ENCODE measurements around the gene ZNF740.
"Not testable (repeated sequence)": the region's sequence is repeated elsewhere in the genome, so short reads cannot be mapped to it uniquely, and the experiment has no call there.

ZNF740 gene

GRCh38 chr12:53159195-53159839 lies 21.2 kb upstream of the ZNF740 start:
- Histone ChIP-seq H4K20me1 (no peaks in the 10 kb centered on the region), H3K27me3 (no peaks in the 10 kb centered on the region), H3K9me3 (no peaks in the 10 kb centered on the region), H3K4me3 (no peak overlapping the region), H3K4me2 (peak overlapping the region; percentile 27; the same call in 1 of the 2 replicates), H3K27ac (peak overlapping the region; percentile 65), H3K9ac (peak overlapping the region; percentile 32; the same call in 1 of the 2 replicates), H3K36me3 (no peaks in the 10 kb centered on the region), H3K4me1 (peaks cover 4% of the 10 kb centered on the region; the same call in 1 of the 2 replicates)
- no peak for TF ChIP-seq Cebpa-rat (IDR thresholded peaks at IDR 0.05)

GRCh38 chr12:53160000-53160399 lies 20.5 kb upstream of the ZNF740 start:
- no peak overlapping the region for H3K4me3 ChIP-seq
- H3K9ac ChIP-seq = peak overlapping the region; percentile 32; the same call in 1 of the 2 replicates
- no peak for TF ChIP-seq Cebpa-rat (IDR thresholded peaks at IDR 0.05)
- no peaks in the 10 kb centered on the region for H3K27me3 ChIP-seq
- no peaks in the 10 kb centered on the region for H3K9me3 ChIP-seq
- peaks cover 4% of the 10 kb centered on the region; the same call in 1 of the 2 replicates for H3K4me1 ChIP-seq
- no peak overlapping the region for H3K4me2 ChIP-seq
- H4K20me1 ChIP-seq = no peaks in the 10 kb centered on the region
- peak overlapping the region; percentile 65 for H3K27ac ChIP-seq
- no peaks in the 10 kb centered on the region for H3K36me3 ChIP-seq

- Histone ChIP-seq H3K9ac (no peak overlapping the region), H3K4me2 (no peak overlapping the region)
- no peak for TF ChIP-seq Cebpa-rat (IDR thresholded peaks at IDR 0.05)
Measured at GRCh38 chr12:53160673-53161072, 19.8 kb upstream of the ZNF740 start.

GRCh38 chr12:53161119-53161911 lies 19.2 kb upstream of the ZNF740 start:
- Histone ChIP-seq H3K4me1 (peaks cover 4% of the 10 kb centered on the region; the same call in 1 of the 2 replicates), H3K9me3 (no peaks in the 10 kb centered on the region), H3K9ac (no peak overlapping the region), H3K36me3 (no peaks in the 10 kb centered on the region), H3K4me3 (no peak overlapping the region), H3K4me2 (no peak overlapping the region), H3K27me3 (no peaks in the 10 kb centered on the region), H3K27ac (no peak overlapping the region), H4K20me1 (no peaks in the 10 kb centered on the region)
- no peak for TF ChIP-seq Cebpa-rat (IDR thresholded peaks at IDR 0.05)

More at GRCh38 chr12:53160673-53161072, 19.8 kb upstream of the ZNF740 start:
- Histone ChIP-seq H3K9me3 (no peaks in the 10 kb centered on the region), H3K27me3 (no peaks in the 10 kb centered on the region), H4K20me1 (no peaks in the 10 kb centered on the region), H3K27ac (no peak overlapping the region), H3K4me3 (no peak overlapping the region), H3K36me3 (no peaks in the 10 kb centered on the region), H3K4me1 (peaks cover 4% of the 10 kb centered on the region; the same call in 1 of the 2 replicates)

GRCh38 chr12:53163008-53163407 lies 17.5 kb upstream of the ZNF740 start:
- H3K27ac ChIP-seq, H3K9me3 ChIP-seq, H3K36me3 ChIP-seq, H3K27me3 ChIP-seq, H3K4me2 ChIP-seq, H4K20me1 ChIP-seq, H3K4me3 ChIP-seq, H3K9ac ChIP-seq, H3K4me1 ChIP-seq: not testable (repeated sequence)

- H3K27ac ChIP-seq = no peak overlapping the region
- no peak for TF ChIP-seq Cebpa-rat (IDR thresholded peaks at IDR 0.05)
- no peak overlapping the region for H3K4me3 ChIP-seq
Measured at GRCh38 chr12:53166837-53167236, 13.7 kb upstream of the ZNF740 start.

GRCh38 chr12:53169644-53170043 lies 10.9 kb upstream of the ZNF740 start:
- H3K27ac ChIP-seq = no peak overlapping the region
- no peak overlapping the region for H3K4me2 ChIP-seq

More at GRCh38 chr12:53166837-53167236, 13.7 kb upstream of the ZNF740 start:
- peaks cover 11% of the 10 kb centered on the region for H3K4me1 ChIP-seq
- no peak overlapping the region for H3K9ac ChIP-seq
- no peaks in the 10 kb centered on the region for H3K36me3 ChIP-seq
- no peaks in the 10 kb centered on the region for H3K9me3 ChIP-seq
- H3K4me2 ChIP-seq = no peak overlapping the region
- no peaks in the 10 kb centered on the region for H3K27me3 ChIP-seq
- H4K20me1 ChIP-seq = no peaks in the 10 kb centered on the region

GRCh38 chr12:53170215-53170614 lies 10.3 kb upstream of the ZNF740 start:
- H3K4me1 ChIP-seq = peaks cover 28% of the 10 kb centered on the region
- no peak overlapping the region for H3K9ac ChIP-seq
- no peaks in the 10 kb centered on the region for H4K20me1 ChIP-seq
- H3K9me3 ChIP-seq = no peaks in the 10 kb centered on the region
- no peak overlapping the region for H3K27ac ChIP-seq
- H3K4me3 ChIP-seq = no peak overlapping the region
- H3K36me3 ChIP-seq = no peaks in the 10 kb centered on the region
- no peak overlapping the region for H3K4me2 ChIP-seq
- no peaks in the 10 kb centered on the region for H3K27me3 ChIP-seq
- TF ChIP-seq Cebpa-rat (IDR thresholded peaks at IDR 0.05) = no peak

More at GRCh38 chr12:53169644-53170043, 10.9 kb upstream of the ZNF740 start:
- Histone ChIP-seq H3K27me3 (no peaks in the 10 kb centered on the region), H3K4me3 (no peak overlapping the region), H4K20me1 (no peaks in the 10 kb centered on the region), H3K9ac (no peak overlapping the region), H3K36me3 (no peaks in the 10 kb centered on the region), H3K4me1 (peaks cover 28% of the 10 kb centered on the region), H3K9me3 (no peaks in the 10 kb centered on the region)
- no peak for TF ChIP-seq Cebpa-rat (IDR thresholded peaks at IDR 0.05)

- H3K27ac ChIP-seq = peak overlapping the region; percentile 1; the same call in 1 of the 2 replicates
- no peak for TF ChIP-seq Cebpa-rat (IDR thresholded peaks at IDR 0.05)
Measured at GRCh38 chr12:53170876-53171724, 9.4 kb upstream of the ZNF740 start.

More at GRCh38 chr12:53170876-53171724, 9.4 kb upstream of the ZNF740 start:
- 0 out of 2 replicates have a peak overlapping the region, but pooled peaks have one; percentile 25 for H3K9ac ChIP-seq
- H3K4me2 ChIP-seq = peak overlapping the region; percentile 44
- peaks cover 28% of the 10 kb centered on the region for H3K4me1 ChIP-seq
- no peaks in the 10 kb centered on the region for H3K9me3 ChIP-seq
- no peaks in the 10 kb centered on the region for H4K20me1 ChIP-seq
- no peaks in the 10 kb centered on the region for H3K36me3 ChIP-seq
- no peaks in the 10 kb centered on the region for H3K27me3 ChIP-seq
- no peak overlapping the region for H3K4me3 ChIP-seq
